HEK293T (cell line): ENCODE data around the gene WWOX.

Source experiments
- ARNT ChIP-seq: fragments of 450-650 bp; IDR thresholded peaks from 2 replicates; pipeline ENCODE4 v1.6.1; 2017; ENCODE audit warnings: mild to moderate bottlenecking
- FOXK2 ChIP-seq: fragments of 450-650 bp; IDR thresholded peaks from 2 replicates; pipeline ENCODE4 v1.6.1; 2016; ENCODE audit warnings: mild to moderate bottlenecking
- FOXM1 ChIP-seq: fragments of 450-650 bp; IDR thresholded peaks from 2 replicates; pipeline ENCODE4 v1.6.1; 2017; ENCODE audit warnings: mild to moderate bottlenecking, borderline replicate concordance
- L3MBTL2 ChIP-seq: fragments of 450-650 bp; conservative IDR thresholded peaks from 2 replicates; pipeline ENCODE4 v1.6.1; 2016; ENCODE audit warnings: mild to moderate bottlenecking
- SP1 ChIP-seq: fragments of 450-650 bp; IDR thresholded peaks from 2 replicates; pipeline ENCODE4 v1.6.1; 2017
- SUZ12 ChIP-seq: fragments of 450-650 bp; IDR thresholded peaks from 2 replicates; pipeline ENCODE4 v1.6.1; 2016; ENCODE audit warnings: mild to moderate bottlenecking
- TARDBP ChIP-seq: fragments of 450-650 bp; IDR thresholded peaks from 2 replicates; pipeline ENCODE4 v1.6.1; 2016
- ZNF384 ChIP-seq: fragments of 450-650 bp; IDR thresholded peaks from 2 replicates; pipeline ENCODE4 v1.6.1; 2016
- TF ChIP-seq, protein P1 (sequence below): fragments of 450-650 bp; IDR thresholded peaks from 2 replicates; pipeline ENCODE4 v1.6.1; 2016

DNA sequence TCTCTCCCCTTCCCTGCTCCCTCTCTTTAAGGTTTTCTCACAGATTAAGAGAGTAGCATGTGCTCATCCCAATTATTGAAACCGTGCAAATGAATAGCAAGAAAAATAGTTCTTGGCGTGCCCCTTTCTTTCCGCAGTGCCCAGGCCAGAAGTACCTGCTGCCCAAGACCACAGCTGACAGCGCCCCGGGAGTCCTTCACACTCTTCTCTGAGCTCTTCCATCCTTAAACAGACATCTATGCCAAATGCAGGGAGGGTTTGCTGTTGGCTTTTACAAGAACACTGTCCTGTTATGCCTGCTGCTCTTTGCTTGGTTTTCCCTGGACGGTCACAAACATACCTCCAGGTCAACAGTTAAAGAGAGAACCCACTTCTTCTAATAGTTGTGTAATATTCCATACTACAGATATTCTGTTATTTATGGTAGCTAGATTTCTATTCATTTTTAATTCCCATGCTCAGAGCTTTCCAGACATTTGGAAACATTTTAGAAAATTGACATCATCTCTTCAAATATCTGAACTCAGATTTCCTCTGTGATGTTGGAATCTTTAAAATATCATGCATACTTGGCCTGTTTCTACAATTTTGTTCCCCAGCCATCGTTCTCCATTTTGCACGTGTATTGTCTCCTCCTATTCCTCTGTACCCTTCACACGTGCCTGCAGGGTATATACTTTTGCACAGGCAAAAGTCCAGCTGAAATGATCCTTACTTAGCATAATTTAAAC lies 416.7 kb downstream of the WWOX start:
- TF ChIP-seq SP1 (no peak), ZNF384 (no peak), FOXK2 (no peak), TARDBP (no peak), L3MBTL2 (no peak), SUZ12 (no peak), FOXM1 (no peak), ARNT (no peak)
- TF ChIP-seq, protein P1, sequence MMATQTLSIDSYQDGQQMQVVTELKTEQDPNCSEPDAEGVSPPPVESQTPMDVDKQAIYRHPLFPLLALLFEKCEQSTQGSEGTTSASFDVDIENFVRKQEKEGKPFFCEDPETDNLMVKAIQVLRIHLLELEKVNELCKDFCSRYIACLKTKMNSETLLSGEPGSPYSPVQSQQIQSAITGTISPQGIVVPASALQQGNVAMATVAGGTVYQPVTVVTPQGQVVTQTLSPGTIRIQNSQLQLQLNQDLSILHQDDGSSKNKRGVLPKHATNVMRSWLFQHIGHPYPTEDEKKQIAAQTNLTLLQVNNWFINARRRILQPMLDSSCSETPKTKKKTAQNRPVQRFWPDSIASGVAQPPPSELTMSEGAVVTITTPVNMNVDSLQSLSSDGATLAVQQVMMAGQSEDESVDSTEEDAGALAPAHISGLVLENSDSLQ = no peak
